ENCODE data around the gene SH3PXD2B.

The SH3PXD2B gene

GRCh38 chr5:172435362-172436077 lies 18.8 kb downstream of the SH3PXD2B start:
- no peak for DNase-seq

GRCh38 chr5:172434251-172434650 lies 20.1 kb downstream of the SH3PXD2B start:
- DNase-seq, result no peak

GRCh38 chr5:172433513-172433912 lies 20.8 kb downstream of the SH3PXD2B start:
- DNase-seq, result no peak

GRCh38 chr5:172433071-172433470 lies 21.3 kb downstream of the SH3PXD2B start:
- DNase-seq, result no peak

GRCh38 chr5:172430354-172430753 lies 24.0 kb downstream of the SH3PXD2B start:
- DNase-seq, result no peak

- no peak for DNase-seq
Observed at GRCh38 chr5:172429201-172429940, 25.0 kb downstream of the SH3PXD2B start.

GRCh38 chr5:172428224-172429166 lies 25.8 kb downstream of the SH3PXD2B start:
- DNase-seq, result no peak

- DNase-seq, result no peak
Observed at GRCh38 chr5:172427202-172427601, 27.1 kb downstream of the SH3PXD2B start.

GRCh38 chr5:172426086-172426485 lies 28.2 kb downstream of the SH3PXD2B start:
- DNase-seq, result no peak

GRCh38 chr5:172425402-172425801 lies 28.9 kb downstream of the SH3PXD2B start:
- DNase-seq, result no peak

- DNase-seq, result no peak
Observed at GRCh38 chr5:172424808-172425207, 29.5 kb downstream of the SH3PXD2B start.

- DNase-seq, result no peak
Observed at GRCh38 chr5:172424111-172424490, 30.2 kb downstream of the SH3PXD2B start.

GRCh38 chr5:172423379-172424110 lies 30.8 kb downstream of the SH3PXD2B start:
- no peak for DNase-seq

- DNase-seq, result no peak
Observed at GRCh38 chr5:172422255-172422654, 32.1 kb downstream of the SH3PXD2B start.

- no peak for DNase-seq
Observed at GRCh38 chr5:172421020-172421419, 33.3 kb downstream of the SH3PXD2B start.

GRCh38 chr5:172420235-172420939 lies 33.9 kb downstream of the SH3PXD2B start:
- no peak for DNase-seq

- no peak for DNase-seq
Observed at GRCh38 chr5:172418862-172419814, 35.2 kb downstream of the SH3PXD2B start.

GRCh38 chr5:172417983-172418630 lies 36.2 kb downstream of the SH3PXD2B start:
- DNase-seq, result no peak

- no peak for DNase-seq
Observed at GRCh38 chr5:172417130-172417841, 37.0 kb downstream of the SH3PXD2B start.
